NCI-H146 treated with DMSO at 0.1 percent for 48 hours (cell line): ENCODE data around the gene MYL5.
A peak's percentile ranks its signal among the peaks of the same experiment; 100 is the strongest.
"Not testable (repeated sequence)": the region's sequence is repeated elsewhere in the genome, so short reads cannot be mapped to it uniquely, and the experiment has no call there.

Source experiments
- DNase-seq: peaks from one replicate; lab custom pipeline; 2025; ENCODE audit not compliant: unreplicated experiment; lab: John Stamatoyannopoulos, UW

Gene MYL5

GRCh38 chr4:635851-636627 is 38.3 kb upstream of the MYL5 start:
- DNase-seq = no peak

GRCh38 chr4:636628-637159 is 37.6 kb upstream of the MYL5 start:
- no peak for DNase-seq

- DNase-seq = no peak
Observed at GRCh38 chr4:637536-638280, 36.6 kb upstream of the MYL5 start.

- DNase-seq = not testable (repeated sequence)
Observed at GRCh38 chr4:642366-642765, 32.0 kb upstream of the MYL5 start.

- DNase-seq = no peak
Observed at GRCh38 chr4:646460-646859, 27.9 kb upstream of the MYL5 start.

GRCh38 chr4:647481-647880 is 26.9 kb upstream of the MYL5 start:
- no peak for DNase-seq

GRCh38 chr4:648579-649292 is 25.6 kb upstream of the MYL5 start:
- no peak for DNase-seq

GRCh38 chr4:649293-649625 is 25.1 kb upstream of the MYL5 start:
- DNase-seq = no peak

GRCh38 chr4:649751-650310 is 24.5 kb upstream of the MYL5 start:
- no peak for DNase-seq

- no peak for DNase-seq
Observed at GRCh38 chr4:650461-650860, 23.9 kb upstream of the MYL5 start.

- DNase-seq = peak; percentile 30
Observed at GRCh38 chr4:650951-651883, 23.1 kb upstream of the MYL5 start.

GRCh38 chr4:651884-652642 is 22.3 kb upstream of the MYL5 start:
- no peak for DNase-seq

- DNase-seq = no peak
Observed at GRCh38 chr4:653080-653821, 21.1 kb upstream of the MYL5 start.

GRCh38 chr4:653831-654502 is 20.4 kb upstream of the MYL5 start:
- no peak for DNase-seq

GRCh38 chr4:654503-654845 is 19.9 kb upstream of the MYL5 start:
- DNase-seq = no peak

- no peak for DNase-seq
Observed at GRCh38 chr4:654871-655463, 19.4 kb upstream of the MYL5 start.

- DNase-seq = no peak
Observed at GRCh38 chr4:655464-656151, 18.7 kb upstream of the MYL5 start.
